HG03196 (cell line): ENCODE results near the gene CSKMT.

Experiments used
- ATAC-seq: cut with Tn5 transposase; IDR thresholded peaks from one replicate; pipeline ENCODE4 v1.9.1; 2021; ENCODE audit not compliant: unreplicated experiment

The CSKMT gene

DNA sequence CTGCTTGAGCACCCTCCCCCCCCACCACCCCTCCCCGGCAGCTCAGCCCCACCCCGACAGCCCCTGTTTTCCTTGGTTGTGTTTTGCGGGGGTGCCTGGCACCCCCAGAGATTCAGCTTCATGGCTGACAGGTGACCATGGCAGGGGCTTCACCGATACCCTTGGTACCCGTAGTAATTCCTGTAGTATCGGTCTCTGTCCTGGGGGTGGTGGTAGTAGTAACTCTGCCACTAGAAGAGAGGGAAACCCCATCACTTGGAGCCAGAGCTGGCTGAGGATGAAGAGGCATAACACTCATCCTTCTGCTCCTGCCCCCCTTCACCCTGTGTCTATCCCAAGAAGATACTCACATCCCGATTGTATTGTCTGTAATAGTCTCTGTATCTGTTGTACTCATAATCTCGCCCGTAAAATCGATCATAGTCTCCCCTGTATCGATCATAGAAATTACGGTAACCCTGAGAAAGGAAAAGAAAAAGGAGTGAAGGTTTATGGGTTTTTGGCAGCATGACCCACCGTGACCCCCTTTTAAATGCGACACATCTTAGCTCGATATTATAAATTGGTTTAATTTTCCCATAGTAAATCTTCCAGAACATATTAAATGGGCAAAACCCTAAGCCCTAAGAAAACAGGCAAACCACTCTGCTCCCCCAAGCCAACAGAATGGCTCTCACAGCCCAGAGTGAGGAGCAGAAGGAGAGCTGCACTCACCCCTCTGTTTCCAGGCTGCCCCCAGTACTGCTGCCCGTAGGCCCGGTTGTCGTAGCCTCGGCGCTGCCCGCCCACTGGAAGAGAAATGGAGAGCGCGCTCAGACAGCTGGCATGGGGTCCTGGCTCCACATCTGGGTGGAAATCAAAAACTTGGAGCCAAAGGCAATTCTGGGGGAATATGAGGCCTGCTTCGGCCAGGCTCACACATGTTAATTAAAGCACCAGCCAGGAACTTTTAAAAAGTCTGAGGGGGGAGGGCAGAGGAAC, 50.3 kb downstream of the CSKMT start:
- no peak for ATAC-seq

DNA sequence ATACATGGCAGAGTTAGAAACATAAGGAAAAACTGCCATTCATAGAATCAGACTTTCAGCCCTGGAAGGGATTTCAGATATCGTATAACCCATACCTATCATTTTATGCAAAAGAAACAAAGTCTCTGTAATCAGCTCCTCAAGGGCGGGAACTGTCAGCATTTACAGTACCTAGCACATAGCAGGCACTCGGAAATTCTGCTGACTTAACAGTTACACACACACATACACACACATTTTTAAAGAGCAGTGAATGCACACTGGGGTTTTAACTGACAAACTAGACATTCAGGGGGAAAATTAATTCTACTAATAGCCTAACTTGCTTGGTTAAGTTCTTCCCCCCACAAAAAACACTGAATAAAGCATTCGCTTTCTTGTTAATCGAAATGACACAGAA, 51.1 kb downstream of the CSKMT start:
- ATAC-seq, result no peak

DNA sequence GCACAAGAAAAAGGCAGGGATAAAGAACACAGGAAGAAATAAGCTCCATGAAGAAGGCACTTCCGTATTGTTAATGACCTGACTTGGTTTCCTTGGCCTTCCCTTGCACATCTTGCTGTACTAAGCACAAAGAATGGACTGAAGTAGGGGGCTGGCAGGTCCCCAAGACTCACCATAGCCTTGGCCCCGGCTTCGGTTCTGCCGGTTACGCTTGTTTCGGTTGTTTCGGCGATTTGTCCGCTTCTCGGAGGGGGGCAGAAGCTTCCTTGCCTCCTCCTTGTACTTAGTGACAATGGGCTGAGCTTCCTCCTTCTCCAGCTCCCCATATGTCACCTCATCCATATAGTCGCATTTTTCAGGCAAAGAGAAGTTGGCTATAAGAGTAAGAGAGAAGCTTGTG, 51.7 kb downstream of the CSKMT start:
- ATAC-seq, result no peak
